Fibroblast of lung (primary cell): Measurements from ENCODE around the gene TTC3.

Source experiments
- CTCF ChIP-seq, 2 donors: IDR thresholded peaks in 1 of 2; conservative IDR thresholded peaks in 1 of 2; 1 replicate in 1 of 2; 2 replicates in 1 of 2; pipeline ENCODE4 v1.5.1; 2011 to 2012; ENCODE audit warnings: low read length in 2 of 2, control low read depth in 1 of 2, inconsistent platforms in 1 of 2, low read depth in 1 of 2, mild to moderate bottlenecking in 1 of 2
- EZH2 ChIP-seq: IDR thresholded peaks from 2 replicates; pipeline ENCODE4 v1.5.1; 2012; ENCODE audit warnings: low read length, control low read depth, mild to moderate bottlenecking; ENCODE audit errors: missing control alignments

GRCh38 chr21:37079211-37079824 lies 6.3 kb downstream of the TTC3 start:
- TF ChIP-seq EZH2 (no peak), CTCF (conservative IDR thresholded peaks at IDR 0.05 in 1 of 2, IDR thresholded peaks at IDR 0.05 in 1 of 2; ENCODE audit: low read depth in 1 of 2, low read length in 2 of 2) (peak in 1 of 2 donors; percentile 34)
